ENCODE measurements around the gene TBPL1.
A peak's percentile ranks its signal among the peaks of the same experiment; 100 is the strongest.
"Not testable (repeated sequence)": the region's sequence is repeated elsewhere in the genome, so short reads cannot be mapped to it uniquely, and the experiment has no call there.

The TBPL1 gene

GRCh38 chr6:133957780-133958242, 4.8 kb downstream of the TBPL1 start:
- Mint-ChIP-seq H3K36me3 (ENCODE audit: insufficient read depth) (peaks cover 20% of the 10 kb centered on the region), H3K4me3 (no peak overlapping the region), H3K9me3 (no peaks in the 10 kb centered on the region), H3K4me1 (ENCODE audit: low read depth in 2 of 2) (peaks cover 48 to 81% of the 10 kb centered on the region in 2 donors), H3K27me3 (no peaks in the 10 kb centered on the region), H3K27ac (peak overlapping the region; percentile 11 to 52)
- no peak for ATAC-seq (replicated peaks)
- DNase-seq, result no peak

GRCh38 chr6:133958791-133959190, 5.8 kb downstream of the TBPL1 start:
- no peaks in the 10 kb centered on the region for H3K9me3 Mint-ChIP-seq
- peaks cover 47 to 77% of the 10 kb centered on the region in 2 donors for H3K4me1 Mint-ChIP-seq (ENCODE audit: low read depth in 2 of 2)
- peak; percentile 78 for ATAC-seq (replicated peaks)
- peak overlapping the region; percentile 64 to 86 for H3K27ac Mint-ChIP-seq
- H3K27me3 Mint-ChIP-seq, result no peaks in the 10 kb centered on the region
- DNase-seq, result peak in 1 of 3 experiments; percentile 10
- peaks cover 10% of the 10 kb centered on the region for H3K36me3 Mint-ChIP-seq (ENCODE audit: insufficient read depth)
- H3K4me3 Mint-ChIP-seq, result peak overlapping the region in 1 of 2 donors; percentile 44

GRCh38 chr6:133959667-133960368, 6.8 kb downstream of the TBPL1 start:
- ATAC-seq (replicated peaks) (no peak), DNase-seq (no peak)
- H3K27me3 Mint-ChIP-seq, result no peaks in the 10 kb centered on the region
- H3K4me1 Mint-ChIP-seq (ENCODE audit: low read depth in 2 of 2), result peaks cover 43 to 77% of the 10 kb centered on the region in 2 donors
- peak overlapping the region; percentile 64 to 86 for H3K27ac Mint-ChIP-seq
- peaks cover 6% of the 10 kb centered on the region for H3K36me3 Mint-ChIP-seq (ENCODE audit: insufficient read depth)
- peak overlapping the region; percentile 26 to 60 for H3K4me3 Mint-ChIP-seq
- no peaks in the 10 kb centered on the region for H3K9me3 Mint-ChIP-seq

- peaks cover 6% of the 10 kb centered on the region for H3K36me3 Mint-ChIP-seq (ENCODE audit: insufficient read depth)
- H3K27ac Mint-ChIP-seq, result peak overlapping the region in 1 of 2 donors; percentile 23
Observed at GRCh38 chr6:133961831-133962230, 8.8 kb downstream of the TBPL1 start.

GRCh38 chr6:133964052-133964451, 11.0 kb downstream of the TBPL1 start:
- DNase-seq, result no peak
- no peak overlapping the region for H3K4me3 Mint-ChIP-seq
- peaks cover 42 to 64% of the 10 kb centered on the region in 2 donors for H3K4me1 Mint-ChIP-seq (ENCODE audit: low read depth in 2 of 2)
- ATAC-seq (replicated peaks), result no peak
- H3K27me3 Mint-ChIP-seq, result no peaks in the 10 kb centered on the region
- H3K27ac Mint-ChIP-seq, result no peak overlapping the region
- H3K36me3 Mint-ChIP-seq (ENCODE audit: insufficient read depth), result peaks cover 14% of the 10 kb centered on the region
- H3K9me3 Mint-ChIP-seq, result no peaks in the 10 kb centered on the region

More at GRCh38 chr6:133961831-133962230, 8.8 kb downstream of the TBPL1 start:
- Mint-ChIP-seq H3K4me1 (ENCODE audit: low read depth in 2 of 2) (peaks cover 45 to 75% of the 10 kb centered on the region in 2 donors), H3K4me3 (no peak overlapping the region), H3K9me3 (no peaks in the 10 kb centered on the region), H3K27me3 (no peaks in the 10 kb centered on the region)
- no peak for ATAC-seq (replicated peaks)
- DNase-seq, result no peak

GRCh38 chr6:133964702-133965101, 11.7 kb downstream of the TBPL1 start:
- peaks cover 14% of the 10 kb centered on the region for H3K36me3 Mint-ChIP-seq (ENCODE audit: insufficient read depth)
- ATAC-seq (replicated peaks) (no peak), DNase-seq (no peak)
- no peak overlapping the region for H3K4me3 Mint-ChIP-seq
- no peak overlapping the region for H3K27ac Mint-ChIP-seq
- no peaks in the 10 kb centered on the region for H3K9me3 Mint-ChIP-seq
- H3K27me3 Mint-ChIP-seq, result no peaks in the 10 kb centered on the region
- H3K4me1 Mint-ChIP-seq (ENCODE audit: low read depth in 2 of 2), result peaks cover 36 to 59% of the 10 kb centered on the region in 2 donors

GRCh38 chr6:133965817-133966360, 12.9 kb downstream of the TBPL1 start:
- DNase-seq (no peak), ATAC-seq (replicated peaks) (peak; percentile 64)
- H3K9me3 Mint-ChIP-seq, result no peaks in the 10 kb centered on the region
- H3K27me3 Mint-ChIP-seq, result no peaks in the 10 kb centered on the region
- H3K27ac Mint-ChIP-seq, result peak overlapping the region in 1 of 2 donors; percentile 3
- peak overlapping the region in 1 of 2 donors; percentile 13 for H3K4me3 Mint-ChIP-seq
- H3K4me1 Mint-ChIP-seq (ENCODE audit: low read depth in 2 of 2), result peaks cover 36 to 61% of the 10 kb centered on the region in 2 donors
- peaks cover 14% of the 10 kb centered on the region for H3K36me3 Mint-ChIP-seq (ENCODE audit: insufficient read depth)

GRCh38 chr6:133966654-133967329, 13.8 kb downstream of the TBPL1 start:
- ATAC-seq (replicated peaks) (peak; percentile 18), DNase-seq (no peak)
- Mint-ChIP-seq H3K36me3 (ENCODE audit: insufficient read depth) (peaks cover 11% of the 10 kb centered on the region), H3K9me3 (no peaks in the 10 kb centered on the region), H3K4me1 (ENCODE audit: low read depth in 2 of 2) (peaks cover 39 to 64% of the 10 kb centered on the region in 2 donors), H3K27ac (peak overlapping the region; percentile 1 to 18), H3K4me3 (peak overlapping the region; percentile 3 to 13), H3K27me3 (no peaks in the 10 kb centered on the region)

GRCh38 chr6:133967347-133967746, 14.3 kb downstream of the TBPL1 start:
- Mint-ChIP-seq H3K4me1 (ENCODE audit: low read depth in 2 of 2) (peaks cover 35 to 63% of the 10 kb centered on the region in 2 donors), H3K27ac (peak overlapping the region; percentile 1 to 18), H3K27me3 (no peaks in the 10 kb centered on the region), H3K9me3 (no peaks in the 10 kb centered on the region), H3K4me3 (no peak overlapping the region), H3K36me3 (ENCODE audit: insufficient read depth) (peaks cover 11% of the 10 kb centered on the region)
- DNase-seq (no peak), ATAC-seq (replicated peaks) (no peak)

GRCh38 chr6:133967835-133968234, 14.8 kb downstream of the TBPL1 start:
- DNase-seq; ATAC-seq (replicated peaks); H3K27ac Mint-ChIP-seq; H3K9me3 Mint-ChIP-seq; H3K4me3 Mint-ChIP-seq; H3K27me3 Mint-ChIP-seq: not testable (repeated sequence)
- Mint-ChIP-seq H3K36me3 (ENCODE audit: insufficient read depth) (peaks cover 11% of the 10 kb centered on the region), H3K4me1 (ENCODE audit: low read depth in 2 of 2) (peaks cover 31 to 58% of the 10 kb centered on the region in 2 donors)

GRCh38 chr6:133969285-133969920, 16.4 kb downstream of the TBPL1 start:
- peaks cover 35 to 60% of the 10 kb centered on the region in 2 donors for H3K4me1 Mint-ChIP-seq (ENCODE audit: low read depth in 2 of 2)
- H3K9me3 Mint-ChIP-seq, result no peaks in the 10 kb centered on the region
- H3K36me3 Mint-ChIP-seq (ENCODE audit: insufficient read depth), result peaks cover 11% of the 10 kb centered on the region
- peak overlapping the region; percentile 49 for H3K27ac Mint-ChIP-seq
- H3K4me3 Mint-ChIP-seq, result peak overlapping the region; percentile 45 to 51
- no peaks in the 10 kb centered on the region for H3K27me3 Mint-ChIP-seq
- no peak for DNase-seq
- peak; percentile 29 for ATAC-seq (replicated peaks)

GRCh38 chr6:133969921-133970295, 16.9 kb downstream of the TBPL1 start:
- ATAC-seq (replicated peaks), result peak; percentile 55
- Mint-ChIP-seq H3K4me1 (ENCODE audit: low read depth in 2 of 2) (peaks cover 31 to 56% of the 10 kb centered on the region in 2 donors), H3K36me3 (ENCODE audit: insufficient read depth) (peaks cover 8% of the 10 kb centered on the region), H3K4me3 (peak overlapping the region; percentile 45 to 51), H3K9me3 (no peaks in the 10 kb centered on the region), H3K27ac (peak overlapping the region; percentile 49), H3K27me3 (no peaks in the 10 kb centered on the region)
- no peak for DNase-seq

GRCh38 chr6:133971861-133972260, 18.8 kb downstream of the TBPL1 start:
- H3K27ac Mint-ChIP-seq, result peak overlapping the region in 1 of 2 donors; percentile 49
- H3K9me3 Mint-ChIP-seq, result no peaks in the 10 kb centered on the region
- ATAC-seq (replicated peaks), result no peak
- H3K4me3 Mint-ChIP-seq, result no peak overlapping the region
- H3K4me1 Mint-ChIP-seq (ENCODE audit: low read depth in 2 of 2), result peaks cover 19 to 41% of the 10 kb centered on the region in 2 donors
- H3K36me3 Mint-ChIP-seq (ENCODE audit: insufficient read depth), result peaks cover 8% of the 10 kb centered on the region
- no peak for DNase-seq
- H3K27me3 Mint-ChIP-seq, result no peaks in the 10 kb centered on the region

All from effector memory CD8-positive, alpha-beta T cell (primary cell).